HG03571 (cell line): ENCODE measurements around the gene KCNJ6.
"Not testable (repeated sequence)": the region's sequence is repeated elsewhere in the genome, so short reads cannot be mapped to it uniquely, and the experiment has no call there.

Experiments used
- ATAC-seq: cut with Tn5 transposase; IDR thresholded peaks from one replicate; pipeline ENCODE4 v1.9.1; 2021; ENCODE audit not compliant: unreplicated experiment

The KCNJ6 gene

DNA sequence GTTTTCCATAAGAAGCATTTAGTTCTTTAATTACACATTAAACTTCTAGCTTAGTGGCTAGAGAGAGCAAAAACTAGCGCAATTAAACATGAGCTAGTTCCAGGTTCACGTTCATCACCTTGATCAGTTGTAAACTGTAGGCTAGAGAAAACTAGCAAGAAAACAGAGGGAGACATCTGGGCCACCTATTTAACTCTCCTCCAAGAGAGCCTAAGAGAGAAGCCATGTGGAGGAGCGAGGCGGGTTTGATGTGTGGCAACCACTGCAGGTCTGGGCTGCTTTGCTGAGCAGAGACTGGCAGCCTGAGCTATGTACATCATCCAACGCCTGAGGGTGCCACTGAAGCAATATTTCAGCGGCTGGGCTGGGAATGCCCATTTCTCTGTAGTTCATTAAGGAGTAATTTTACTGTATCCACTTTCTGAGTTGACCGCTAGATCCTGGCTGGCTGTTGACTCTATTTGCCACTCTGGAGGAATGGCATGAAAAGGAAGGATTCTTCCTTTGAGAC lies 296.7 kb downstream of the KCNJ6 start:
- no peak for ATAC-seq

DNA sequence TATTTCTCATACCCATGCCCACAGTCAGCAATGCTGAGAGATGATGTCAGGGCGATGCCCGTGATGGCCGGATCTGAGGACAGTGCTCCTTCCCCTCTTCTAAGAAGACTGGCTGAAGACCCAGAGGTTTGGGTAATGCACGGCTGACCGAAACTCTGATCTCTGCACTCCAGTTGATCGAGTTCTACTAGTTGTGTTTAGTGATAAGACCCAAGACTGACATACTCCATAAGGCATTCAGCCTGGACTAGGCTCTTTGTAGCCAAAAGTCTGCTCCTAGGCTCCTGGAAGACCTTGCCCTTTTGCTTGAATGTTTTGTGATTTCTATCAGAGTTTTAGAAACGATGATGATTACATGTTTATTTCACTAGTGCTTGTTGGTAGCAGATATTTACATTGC lies 298.2 kb downstream of the KCNJ6 start:
- ATAC-seq, result no peak

DNA sequence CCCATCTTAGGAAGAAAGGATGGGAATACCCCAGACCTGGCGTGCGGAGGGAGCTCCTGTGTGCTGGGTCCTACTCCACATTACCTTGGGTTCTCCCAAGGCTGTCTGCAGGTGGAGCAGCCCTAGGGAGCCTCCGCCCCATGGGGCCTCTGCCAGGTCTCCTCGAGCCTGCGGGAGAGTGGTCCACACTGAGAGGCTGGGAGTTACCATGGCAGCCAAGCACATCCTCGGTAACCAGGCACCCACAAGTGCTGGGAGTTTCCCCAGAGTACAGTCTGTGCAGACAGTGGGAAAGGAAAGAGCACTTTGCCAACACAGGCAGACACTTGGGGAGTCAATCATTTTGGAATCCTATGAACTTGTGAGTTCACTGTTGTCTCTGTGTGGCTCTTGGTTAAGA lies 300.3 kb downstream of the KCNJ6 start:
- ATAC-seq, result no peak

DNA sequence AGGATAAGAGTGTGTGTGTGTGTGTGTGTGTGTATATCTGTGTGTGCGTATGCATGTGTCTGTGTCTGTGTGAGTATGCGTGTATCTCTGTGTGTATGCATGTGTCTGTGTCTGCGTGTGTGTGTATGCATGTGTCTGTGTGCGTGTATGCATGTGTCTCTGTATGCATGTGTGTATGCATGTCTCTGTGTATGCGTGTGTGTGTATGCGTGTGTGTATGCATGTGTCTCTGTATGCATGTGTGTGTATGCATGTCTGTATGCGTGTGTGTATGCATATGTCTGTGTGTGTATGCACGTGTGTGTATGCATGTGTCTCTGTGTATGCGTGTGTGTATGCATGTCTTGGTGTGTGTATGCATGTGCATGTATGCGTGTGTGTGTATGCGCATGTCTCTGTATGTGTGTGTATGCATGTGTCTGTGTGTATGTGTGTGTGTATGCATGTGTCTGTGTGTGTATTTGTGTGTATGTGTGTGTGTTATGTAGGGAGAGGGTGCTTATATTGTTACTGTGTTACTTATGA lies 301.8 kb downstream of the KCNJ6 start:
- no peak for ATAC-seq

DNA sequence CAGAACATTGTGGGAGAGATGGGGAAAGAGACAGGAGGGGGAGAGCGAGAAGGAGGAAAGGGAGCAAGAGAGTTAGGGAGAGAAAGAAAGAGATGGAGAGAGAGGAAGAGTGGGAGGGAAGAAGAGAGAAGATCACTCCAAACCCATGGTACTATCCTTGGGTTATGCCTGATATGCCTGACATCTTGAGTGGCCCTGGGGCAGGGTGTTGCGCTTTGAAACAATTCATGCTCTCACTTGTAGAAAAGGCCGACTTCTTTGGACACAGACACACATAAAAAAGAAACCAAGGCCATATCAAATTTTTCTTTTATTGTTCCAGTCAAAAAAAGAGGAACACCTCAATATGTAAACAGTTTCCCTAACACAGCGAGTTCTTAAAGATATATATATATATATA lies 309.2 kb downstream of the KCNJ6 start:
- ATAC-seq, result no peak

DNA sequence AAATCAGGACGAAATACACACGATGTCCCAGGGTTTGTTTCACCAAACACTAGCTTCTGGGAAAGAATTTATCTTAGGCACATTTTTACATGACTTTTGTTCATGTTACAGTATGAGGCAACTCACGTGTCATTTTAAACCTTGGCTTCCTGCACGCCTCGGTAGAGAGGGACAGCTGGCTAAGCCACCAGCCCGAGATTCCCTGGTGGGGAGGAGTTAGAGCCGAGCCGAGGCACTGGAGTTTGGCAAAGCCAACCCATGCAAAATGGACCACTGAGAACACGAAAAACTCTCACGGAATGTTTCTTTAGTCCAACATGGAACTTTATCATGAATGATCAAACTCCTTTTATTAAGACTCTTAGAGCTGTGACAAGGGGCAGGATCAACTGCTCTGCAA lies 309.7 kb downstream of the KCNJ6 start:
- no peak for ATAC-seq

DNA sequence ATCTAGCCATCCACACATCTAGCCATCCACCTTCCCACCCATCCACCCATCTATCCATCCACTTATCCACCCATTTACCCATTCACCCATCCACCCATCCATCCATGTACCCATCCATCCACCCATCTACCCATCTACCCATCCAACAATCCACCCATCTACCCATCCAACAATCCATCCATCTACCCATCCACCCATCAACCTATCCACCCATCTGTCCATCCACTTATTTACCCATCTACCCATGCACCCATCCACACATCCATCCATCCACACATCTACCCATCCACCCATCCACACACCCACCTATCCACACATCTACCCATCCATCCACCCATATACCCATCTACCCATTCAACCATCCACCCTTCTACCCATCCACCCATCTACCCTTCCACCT lies 311.3 kb downstream of the KCNJ6 start:
- no peak for ATAC-seq

DNA sequence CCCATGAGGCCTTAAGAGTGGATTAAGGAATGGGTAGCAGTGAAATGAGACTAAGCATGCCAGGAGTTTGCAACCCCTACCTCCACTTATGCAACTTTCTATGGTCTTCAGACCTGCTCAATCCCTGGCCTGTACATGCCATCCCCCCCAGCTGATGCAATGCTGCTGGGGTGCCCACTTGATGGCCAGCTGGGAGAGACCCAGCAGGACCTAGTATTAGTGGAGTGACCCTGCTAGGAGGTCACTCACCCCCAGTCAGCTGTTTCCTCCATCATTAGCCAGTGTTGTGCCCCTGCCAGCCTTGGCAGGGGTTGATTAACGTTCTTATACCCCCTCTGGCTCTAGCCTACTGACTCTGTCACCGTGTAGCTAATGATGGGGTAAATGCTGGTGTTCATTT lies 313.1 kb downstream of the KCNJ6 start:
- no peak for ATAC-seq

DNA sequence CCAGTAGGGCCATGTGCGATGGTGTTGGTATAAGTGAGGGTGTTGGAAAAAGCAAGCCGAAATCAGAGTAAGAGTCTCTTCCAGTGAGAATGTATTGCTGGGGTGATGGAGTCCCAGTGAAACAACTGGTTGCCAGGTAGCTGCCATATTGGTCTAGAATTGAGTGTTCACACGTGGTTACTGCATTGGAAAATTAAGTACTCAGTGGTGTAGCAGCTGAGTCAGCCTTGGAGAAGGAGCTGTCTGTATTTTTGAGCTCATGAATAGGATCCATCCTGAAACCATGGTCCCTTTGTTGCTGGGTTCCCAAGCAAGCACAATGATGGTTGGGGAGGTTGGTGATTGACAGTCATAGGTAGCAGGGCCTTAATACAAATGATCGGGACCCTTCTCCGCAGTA lies 314.3 kb downstream of the KCNJ6 start:
- no peak for ATAC-seq

DNA sequence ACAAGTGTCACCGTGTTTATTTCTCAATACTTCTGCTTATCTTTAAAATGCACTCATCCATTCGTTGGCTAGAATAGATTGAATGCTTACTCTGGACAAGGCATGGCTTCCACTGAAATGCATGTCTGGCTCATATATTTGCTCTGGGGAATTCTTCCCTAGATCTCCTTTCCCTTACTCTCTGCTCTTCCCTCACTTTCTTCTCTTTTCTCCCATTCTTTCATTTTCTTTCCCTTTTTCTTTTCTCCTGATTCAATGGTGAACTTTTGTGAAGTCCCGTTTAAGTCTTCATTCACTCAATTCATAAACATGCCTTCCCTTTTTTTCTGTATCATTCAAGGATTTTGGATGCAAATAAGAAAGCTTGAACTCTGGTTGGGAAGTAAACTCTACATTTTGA lies 315.2 kb downstream of the KCNJ6 start:
- ATAC-seq, result no peak

DNA sequence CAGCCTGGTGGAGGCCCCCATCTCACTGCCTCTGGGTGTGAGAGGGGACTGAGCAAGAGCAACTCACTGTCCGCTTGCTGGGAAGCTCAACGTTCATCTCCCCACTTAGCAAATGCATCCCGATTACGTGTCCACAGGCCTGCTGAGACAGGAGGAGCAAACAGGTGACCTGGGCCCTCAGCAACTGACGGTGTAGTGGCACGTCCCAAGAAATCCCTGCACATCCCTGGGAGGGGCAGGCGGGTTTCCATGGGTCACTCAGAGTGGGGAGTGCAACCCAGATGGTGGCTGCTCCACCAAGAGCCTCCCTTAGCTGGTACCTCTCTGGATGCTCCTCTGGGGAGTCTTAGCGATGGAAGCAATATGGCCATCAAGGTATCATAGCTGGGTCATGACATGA lies 320.3 kb downstream of the KCNJ6 start:
- ATAC-seq, result no peak

DNA sequence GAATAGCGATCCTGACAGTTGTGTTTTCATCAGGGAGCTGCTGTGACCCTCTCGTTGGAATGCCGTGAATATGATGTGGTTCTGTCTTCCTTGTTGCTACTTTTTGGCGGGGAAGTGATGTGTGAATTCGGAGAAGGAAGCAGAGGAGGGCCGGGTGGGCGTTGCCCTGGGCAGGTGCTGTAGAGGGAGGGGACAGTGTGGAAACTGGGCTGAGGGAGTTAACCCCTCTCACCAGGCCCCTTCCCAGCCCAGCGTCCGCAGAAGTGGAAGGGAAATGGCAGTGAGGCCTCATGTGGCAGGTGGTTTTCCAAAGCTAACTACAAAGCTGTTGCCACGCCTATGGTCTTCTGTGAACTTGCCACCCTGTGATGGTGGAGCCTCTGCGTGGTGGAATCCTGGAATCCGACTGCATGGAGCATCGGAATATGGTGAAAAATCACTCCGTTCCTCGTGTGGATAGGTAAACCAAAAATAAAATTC lies 321.7 kb downstream of the KCNJ6 start:
- no peak for ATAC-seq

DNA sequence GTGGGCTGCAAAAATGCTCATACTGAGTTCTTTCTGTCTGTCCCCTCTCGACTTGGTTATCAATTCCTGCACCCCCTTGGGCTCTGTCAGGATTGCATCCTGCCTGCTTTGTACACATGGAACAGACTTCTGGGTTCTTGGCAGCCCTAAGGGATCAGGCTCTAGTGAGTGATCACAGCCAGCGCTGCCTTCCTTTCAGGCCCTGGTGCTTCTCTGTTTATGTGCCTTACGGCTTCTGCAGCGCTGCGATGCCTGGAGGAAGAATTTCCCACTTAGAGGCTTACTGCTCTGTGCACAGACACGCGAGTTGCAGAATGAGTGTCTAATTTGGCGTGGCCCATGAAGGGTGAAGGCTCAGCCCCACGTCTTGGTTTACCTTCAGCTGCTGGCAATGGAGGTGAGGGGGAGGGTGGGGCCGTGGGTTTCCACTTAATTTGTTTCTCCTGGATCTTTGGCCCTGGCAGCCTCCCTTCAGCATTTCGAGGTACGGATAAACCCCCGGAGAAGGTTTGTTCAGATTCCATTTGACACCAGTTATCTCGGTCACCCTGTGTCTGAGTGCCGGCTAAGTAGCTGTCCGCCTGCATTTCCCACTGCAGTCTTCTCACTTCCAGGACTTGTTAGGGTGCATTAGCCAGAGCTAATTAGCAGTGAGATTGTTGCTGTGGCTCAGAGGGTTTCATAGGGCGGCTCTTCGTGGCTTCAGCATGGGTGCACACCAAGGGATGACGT lies 322.4 kb downstream of the KCNJ6 start:
- ATAC-seq, result no peak

DNA sequence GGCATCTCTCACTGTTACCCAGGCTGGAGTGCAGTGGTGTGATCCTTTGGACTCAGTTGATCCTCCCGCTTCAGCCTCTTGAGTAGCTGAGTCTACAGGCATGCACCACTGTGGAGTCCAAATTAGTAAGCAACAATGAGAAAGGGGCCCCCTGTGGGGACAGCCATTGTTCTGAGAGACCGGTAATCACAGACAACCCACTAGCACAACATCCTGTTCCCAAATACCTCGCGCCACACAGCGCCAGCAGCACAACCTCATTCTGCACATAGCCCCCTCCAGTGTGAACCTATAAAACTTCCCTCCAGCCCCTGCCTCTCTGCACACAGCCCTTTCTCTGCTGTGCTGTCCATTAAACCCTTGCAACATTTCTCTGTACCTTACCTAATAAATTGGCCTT lies 323.2 kb downstream of the KCNJ6 start:
- ATAC-seq, result no peak

DNA sequence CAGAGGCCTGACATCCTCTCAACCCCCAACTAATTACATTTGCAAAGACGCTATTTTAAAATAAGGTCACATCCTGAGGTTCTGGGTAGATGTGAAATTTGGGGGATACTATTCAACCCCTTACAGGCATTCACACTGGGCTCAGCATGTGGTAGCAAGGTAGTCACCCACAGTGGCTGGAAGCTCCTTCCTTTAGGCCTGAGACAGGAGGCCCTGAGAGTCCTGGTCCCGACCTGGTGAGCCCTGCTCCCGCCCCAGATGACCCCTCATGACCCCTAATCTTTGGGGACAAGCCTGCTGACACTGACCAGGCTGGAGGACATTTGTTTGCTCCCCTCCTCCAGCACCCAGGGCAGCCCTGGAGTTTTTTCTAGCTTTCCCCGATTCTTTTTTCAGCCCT lies 323.8 kb downstream of the KCNJ6 start:
- ATAC-seq, result no peak

DNA sequence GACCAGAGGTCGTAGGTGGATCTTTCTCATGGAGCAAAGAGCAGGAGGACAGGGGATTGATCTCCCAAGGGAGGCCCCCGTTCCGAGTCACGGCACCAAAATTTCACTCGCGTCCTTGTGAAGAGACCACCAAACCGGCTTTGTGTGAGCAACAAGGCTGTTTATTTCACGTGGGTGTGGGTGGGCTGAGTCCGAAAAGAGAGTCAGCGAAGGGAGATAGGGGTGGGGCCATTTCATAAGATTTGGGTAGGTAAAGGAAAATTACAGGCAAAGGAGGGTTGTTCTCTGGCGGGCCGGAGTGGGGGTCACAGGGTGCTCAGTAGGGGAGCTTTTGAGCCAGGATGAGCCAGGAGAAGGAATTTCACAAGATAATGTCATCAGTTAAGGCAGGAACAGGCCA lies 324.3 kb downstream of the KCNJ6 start:
- ATAC-seq, result not testable (repeated sequence)

DNA sequence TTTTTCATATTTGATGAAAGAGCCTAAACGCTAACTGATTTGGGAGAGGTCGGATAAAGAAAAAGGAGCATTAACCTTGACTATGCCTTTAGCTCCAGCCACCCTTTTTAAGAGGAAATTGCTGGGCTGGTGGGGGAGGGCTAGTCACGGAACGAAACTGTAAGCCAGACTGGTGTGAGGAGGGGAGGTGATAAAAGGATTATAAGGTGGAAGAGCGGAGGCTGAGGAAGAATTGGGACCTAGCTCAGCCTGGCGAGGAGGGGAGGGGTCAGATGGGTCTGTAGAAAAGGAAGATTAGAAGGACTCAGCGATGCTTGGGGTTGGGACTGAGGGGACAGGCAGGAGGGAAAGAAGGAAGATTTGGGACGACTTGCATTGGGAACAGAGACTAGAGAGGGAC lies 325.4 kb downstream of the KCNJ6 start:
- ATAC-seq, result not testable (repeated sequence)

DNA sequence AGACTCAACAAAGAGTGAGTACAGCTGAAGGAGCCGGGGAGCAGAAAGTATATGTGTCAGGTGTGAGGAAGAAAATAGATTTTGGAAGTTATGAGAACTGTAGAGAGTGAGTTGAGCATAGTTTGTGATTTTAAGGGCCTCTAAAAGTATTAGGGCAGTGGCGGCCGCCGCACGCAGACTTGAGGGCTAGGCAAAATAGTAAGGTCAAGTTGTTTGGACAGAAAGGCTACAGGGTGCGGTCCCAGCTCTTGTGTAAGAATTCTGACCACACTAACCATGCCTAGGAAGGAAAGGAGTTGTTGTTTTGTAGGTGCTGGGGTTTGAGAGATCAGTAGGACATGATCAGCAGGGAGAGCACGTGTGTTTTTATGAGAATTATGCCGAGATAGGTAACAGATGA lies 327.6 kb downstream of the KCNJ6 start:
- ATAC-seq, result not testable (repeated sequence)

DNA sequence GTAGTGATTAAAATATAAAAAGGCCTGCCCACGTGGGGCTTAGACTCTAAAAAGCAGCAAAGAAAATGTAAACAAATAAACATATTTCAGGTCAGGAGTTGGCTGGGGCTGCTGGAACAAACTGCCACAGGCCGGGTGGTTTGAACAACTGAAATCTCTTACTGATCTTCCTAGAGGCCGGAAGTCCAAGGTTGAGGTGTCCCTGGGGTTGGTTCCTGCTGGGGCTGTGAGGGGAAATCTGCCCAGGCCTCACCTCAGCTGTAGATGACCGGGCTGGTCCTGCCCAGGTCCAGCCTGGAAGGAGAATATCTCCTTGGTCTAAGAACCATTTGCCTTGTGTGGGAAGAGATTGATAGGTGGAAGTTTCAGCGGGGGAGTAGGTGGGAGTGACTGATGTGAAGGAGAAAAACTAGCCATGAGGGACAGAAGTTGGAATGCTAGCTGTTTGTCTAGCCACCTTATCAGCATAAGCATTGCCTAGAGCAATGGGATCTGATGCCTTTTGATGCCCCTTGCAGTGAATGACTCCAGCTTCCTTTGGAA lies 328.6 kb downstream of the KCNJ6 start:
- no peak for ATAC-seq

DNA sequence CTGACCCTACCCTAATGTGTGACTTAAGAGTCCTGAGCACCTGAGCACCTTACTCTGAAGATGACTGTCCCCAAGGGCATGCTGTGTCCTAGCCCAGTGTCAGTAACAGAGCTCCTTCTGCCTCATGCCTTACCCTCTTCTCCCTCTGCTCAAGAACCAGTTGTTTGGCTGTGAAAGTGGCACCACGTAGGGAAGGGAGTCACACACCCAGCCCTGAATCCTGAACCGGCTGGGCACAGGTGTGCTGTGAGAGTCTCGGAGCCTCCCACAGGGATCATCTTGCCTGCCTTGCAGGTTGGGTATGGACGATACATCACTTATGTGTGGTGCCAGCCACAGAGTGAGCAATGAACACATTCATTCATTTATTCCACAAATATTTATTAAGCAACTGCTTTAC lies 329.1 kb downstream of the KCNJ6 start:
- no peak for ATAC-seq

DNA sequence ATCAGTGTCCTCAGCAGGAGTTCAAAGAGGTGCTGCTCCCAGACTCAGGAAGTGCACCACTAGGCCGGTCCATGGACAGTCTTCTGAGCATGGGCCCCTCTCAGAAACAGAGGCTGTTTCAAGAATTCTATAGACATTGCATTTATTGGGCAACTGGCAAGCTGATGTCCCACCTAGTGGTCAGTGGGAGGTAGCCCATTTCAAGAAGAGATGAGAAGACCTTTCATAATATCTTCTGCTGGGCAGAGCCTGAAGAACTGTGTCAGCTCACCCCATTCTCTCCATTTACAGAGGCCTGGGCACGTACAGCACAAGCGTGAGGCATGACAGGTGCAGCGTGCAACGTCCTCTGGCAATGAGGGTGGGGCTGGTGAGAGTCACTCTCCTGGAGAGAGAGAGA lies 333.7 kb downstream of the KCNJ6 start:
- ATAC-seq, result no peak

DNA sequence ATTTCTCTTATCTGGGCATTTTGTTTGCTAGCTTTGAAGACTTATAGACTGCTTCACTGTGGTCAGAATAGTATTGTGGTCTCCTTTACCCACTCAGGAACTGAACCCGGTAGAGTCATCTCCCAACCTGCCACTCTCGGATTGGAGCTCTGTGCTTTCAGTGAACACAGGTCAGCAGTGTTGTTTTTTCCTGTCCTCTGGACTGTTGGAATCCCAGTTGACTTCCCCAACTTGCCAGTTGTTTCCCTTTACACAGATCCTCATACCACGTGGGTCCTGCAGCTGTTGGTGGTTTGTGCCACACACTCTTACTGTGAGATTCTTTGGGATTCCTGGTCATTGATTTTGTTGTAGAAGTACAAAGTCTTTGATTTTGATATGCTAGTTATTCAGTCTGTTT lies 335.6 kb downstream of the KCNJ6 start:
- ATAC-seq, result no peak

DNA sequence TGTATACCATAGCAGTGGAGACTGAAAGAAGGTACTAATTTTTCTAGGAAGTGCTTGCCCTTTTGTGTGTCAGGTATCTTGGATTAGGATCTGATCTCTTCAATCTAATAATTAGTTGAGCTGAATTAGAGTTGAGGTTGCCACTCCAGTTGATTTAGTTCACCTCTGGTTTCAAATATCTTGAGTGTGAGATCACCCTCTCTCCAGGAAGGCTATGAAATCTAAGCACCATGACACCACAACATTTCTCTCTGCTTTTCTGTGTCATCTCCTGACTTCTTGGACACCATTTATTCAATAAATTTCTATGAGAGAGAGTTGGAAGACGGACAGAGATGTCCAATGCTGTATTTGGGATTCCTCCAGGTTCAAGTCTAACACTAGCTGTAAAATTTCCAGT lies 336.9 kb downstream of the KCNJ6 start:
- no peak for ATAC-seq
